Kasumi-1 (cell line): ENCODE measurements around the gene SDK2.
"Not testable (repeated sequence)": the region's sequence is repeated elsewhere in the genome, so short reads cannot be mapped to it uniquely, and the experiment has no call there.

Source experiments
- DNase-seq, 2 experiments: peaks; one replicate each; lab custom pipeline; 2025; lab: John Stamatoyannopoulos, UW

Gene SDK2

GRCh38 chr17:73482251-73482716 is 162.0 kb downstream of the SDK2 start:
- DNase-seq: no peak

- DNase-seq: no peak
Observed at GRCh38 chr17:73481676-73482075, 162.6 kb downstream of the SDK2 start.

- DNase-seq: no peak
Observed at GRCh38 chr17:73480740-73481139, 163.5 kb downstream of the SDK2 start.

- no peak for DNase-seq
Observed at GRCh38 chr17:73478768-73479424, 165.3 kb downstream of the SDK2 start.

- no peak for DNase-seq
Observed at GRCh38 chr17:73478334-73478733, 165.9 kb downstream of the SDK2 start.

- DNase-seq: no peak
Observed at GRCh38 chr17:73476890-73477350, 167.3 kb downstream of the SDK2 start.

- DNase-seq: no peak
Observed at GRCh38 chr17:73474370-73474988, 169.8 kb downstream of the SDK2 start.

- not testable (repeated sequence) for DNase-seq
Observed at GRCh38 chr17:73472715-73473114, 171.5 kb downstream of the SDK2 start.

- DNase-seq: no peak
Observed at GRCh38 chr17:73471924-73472323, 172.3 kb downstream of the SDK2 start.

GRCh38 chr17:73470316-73470826 is 173.9 kb downstream of the SDK2 start:
- DNase-seq: no peak

- no peak for DNase-seq
Observed at GRCh38 chr17:73469311-73469710, 174.9 kb downstream of the SDK2 start.

GRCh38 chr17:73468221-73468620 is 176.0 kb downstream of the SDK2 start:
- no peak for DNase-seq

GRCh38 chr17:73467651-73468050 is 176.6 kb downstream of the SDK2 start:
- no peak for DNase-seq

GRCh38 chr17:73466704-73467433 is 177.4 kb downstream of the SDK2 start:
- DNase-seq: no peak

- DNase-seq: no peak
Observed at GRCh38 chr17:73465953-73466230, 178.4 kb downstream of the SDK2 start.

GRCh38 chr17:73465130-73465952 is 178.9 kb downstream of the SDK2 start:
- no peak for DNase-seq

GRCh38 chr17:73464447-73464846 is 179.8 kb downstream of the SDK2 start:
- no peak for DNase-seq

- no peak for DNase-seq
Observed at GRCh38 chr17:73463821-73464220, 180.4 kb downstream of the SDK2 start.

GRCh38 chr17:73462823-73463222 is 181.4 kb downstream of the SDK2 start:
- DNase-seq: no peak

GRCh38 chr17:73459980-73460379 is 184.3 kb downstream of the SDK2 start:
- DNase-seq: no peak

GRCh38 chr17:73455767-73456166 is 188.5 kb downstream of the SDK2 start:
- no peak for DNase-seq

- no peak for DNase-seq
Observed at GRCh38 chr17:73455050-73455687, 189.1 kb downstream of the SDK2 start.
